ENCODE results near the gene SEL1L3.
A peak's percentile ranks its signal among the peaks of the same experiment; 100 is the strongest.
"Not testable (repeated sequence)": the region's sequence is repeated elsewhere in the genome, so short reads cannot be mapped to it uniquely, and the experiment has no call there.

The SEL1L3 gene

GRCh38 chr4:25862411-25863346, at the start of gene SEL1L3:
Gene SEL1L3 (minus strand): TSS chr4:25862988. CDS start chr4:25862836, 152 bp downstream.
- peak; percentile 65 for DNase-seq (ENCODE audit: low read depth)

- DNase-seq (ENCODE audit: low read depth) = no peak
These were observed 48.6 kb upstream of the SEL1L3 start for GRCh38 chr4:25911356-25911755.

GRCh38 chr4:25908491-25908901, 45.7 kb upstream of the SEL1L3 start:
- no peak for DNase-seq (ENCODE audit: low read depth)

GRCh38 chr4:25906113-25906512, 43.3 kb upstream of the SEL1L3 start:
- not testable (repeated sequence) for DNase-seq (ENCODE audit: low read depth)

GRCh38 chr4:25905371-25905770, 42.6 kb upstream of the SEL1L3 start:
- no peak for DNase-seq (ENCODE audit: low read depth)

- DNase-seq (ENCODE audit: low read depth) = no peak
These were observed 41.9 kb upstream of the SEL1L3 start for GRCh38 chr4:25904748-25905082.

- no peak for DNase-seq (ENCODE audit: low read depth)
These were observed 41.3 kb upstream of the SEL1L3 start for GRCh38 chr4:25903900-25904747.

GRCh38 chr4:25901030-25901430, 38.2 kb upstream of the SEL1L3 start:
- no peak for DNase-seq (ENCODE audit: low read depth)

- DNase-seq (ENCODE audit: low read depth) = no peak
These were observed 37.5 kb upstream of the SEL1L3 start for GRCh38 chr4:25900310-25900709.

- no peak for DNase-seq (ENCODE audit: low read depth)
These were observed 34.2 kb upstream of the SEL1L3 start for GRCh38 chr4:25896776-25897539.

GRCh38 chr4:25892796-25893195, 30.0 kb upstream of the SEL1L3 start:
- no peak for DNase-seq (ENCODE audit: low read depth)

GRCh38 chr4:25890571-25891485, 28.0 kb upstream of the SEL1L3 start:
- no peak for DNase-seq (ENCODE audit: low read depth)

- DNase-seq (ENCODE audit: low read depth) = no peak
These were observed 27.1 kb upstream of the SEL1L3 start for GRCh38 chr4:25889589-25890503.

GRCh38 chr4:25888781-25889180, 26.0 kb upstream of the SEL1L3 start:
- DNase-seq (ENCODE audit: low read depth) = no peak

GRCh38 chr4:25884031-25884782, 21.4 kb upstream of the SEL1L3 start:
- no peak for DNase-seq (ENCODE audit: low read depth)

GRCh38 chr4:25883565-25883964, 20.8 kb upstream of the SEL1L3 start:
- no peak for DNase-seq (ENCODE audit: low read depth)

- DNase-seq (ENCODE audit: low read depth) = no peak
These were observed 19.4 kb upstream of the SEL1L3 start for GRCh38 chr4:25882226-25882625.

GRCh38 chr4:25881193-25881592, 18.4 kb upstream of the SEL1L3 start:
- DNase-seq (ENCODE audit: low read depth) = no peak

- DNase-seq (ENCODE audit: low read depth) = no peak
These were observed 17.3 kb upstream of the SEL1L3 start for GRCh38 chr4:25879991-25880651.

Measured in activated T-cell treated with anti-CD3 and anti-CD28 coated beads for 48 hours (primary cell).